Right lobe of liver (tissue), 4 donors: ENCODE data around the gene ADGRA1.

Source experiments
- POLR2A ChIP-seq: fragments of 450-650 bp; IDR thresholded peaks from one replicate; pipeline ENCODE4 v1.6.1; 2017; ENCODE audit warnings: antibody characterized with exemption, mild to moderate bottlenecking
- TF ChIP-seq, protein P1 (sequence below), 4 donors: fragments of 200-600 bp in 3 of 4; fragments of 450-650 bp in 1 of 4; IDR thresholded peaks; one replicate each; pipeline versions ENCODE4 v1.5.1 to v1.8.0; 2016 to 2022; ENCODE audit warnings: antibody characterized with exemption in 4 of 4, mild to moderate bottlenecking in 2 of 4
- donor health status: DM: no; HTN: no; CAD: no.
- donor health status: DM: no; HTN: no; CAD: no.
- donor health status: DM: no; HTN: yes; CAD: no.

DNA sequence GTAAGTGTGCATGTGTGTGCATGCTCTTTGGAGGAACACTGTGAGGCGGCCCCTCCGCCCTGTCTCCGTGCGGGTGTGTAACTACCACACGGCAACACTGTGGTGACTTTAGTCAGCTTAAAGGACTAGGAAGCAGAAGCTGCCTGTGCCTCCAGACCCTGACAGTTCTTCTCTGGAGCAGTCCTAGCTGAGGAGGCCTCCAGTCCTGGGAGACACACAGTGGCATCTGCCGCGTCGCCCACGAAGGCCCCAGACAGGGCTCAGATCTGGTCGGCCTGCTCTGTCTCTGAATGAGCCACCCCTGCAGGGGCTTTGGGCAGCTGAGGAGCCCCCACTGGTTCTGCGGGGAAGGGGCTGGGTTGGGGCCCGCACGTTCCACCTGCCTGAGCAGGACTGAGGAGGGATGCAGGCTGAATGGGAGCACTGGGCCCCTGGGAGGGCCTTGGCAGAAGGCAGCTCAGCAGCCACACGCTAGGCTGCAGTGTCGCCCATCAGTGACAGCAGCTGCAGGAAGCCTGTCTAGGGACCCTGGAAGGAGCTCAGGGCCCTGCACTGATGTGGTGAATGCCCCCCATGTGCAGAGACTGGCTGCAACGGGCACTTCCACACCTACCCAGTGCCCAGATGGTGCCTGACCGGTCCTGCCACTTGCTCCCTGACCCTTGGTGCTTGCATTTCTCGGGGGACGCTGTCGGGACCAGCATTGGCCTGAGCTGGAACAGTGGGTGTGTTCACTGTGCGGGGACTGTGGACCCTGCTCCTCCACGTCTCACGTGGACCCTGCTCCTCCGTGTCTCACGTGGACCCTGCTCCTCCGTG is 45.0 kb downstream of the ADGRA1 start:
- TF ChIP-seq, protein P1, sequence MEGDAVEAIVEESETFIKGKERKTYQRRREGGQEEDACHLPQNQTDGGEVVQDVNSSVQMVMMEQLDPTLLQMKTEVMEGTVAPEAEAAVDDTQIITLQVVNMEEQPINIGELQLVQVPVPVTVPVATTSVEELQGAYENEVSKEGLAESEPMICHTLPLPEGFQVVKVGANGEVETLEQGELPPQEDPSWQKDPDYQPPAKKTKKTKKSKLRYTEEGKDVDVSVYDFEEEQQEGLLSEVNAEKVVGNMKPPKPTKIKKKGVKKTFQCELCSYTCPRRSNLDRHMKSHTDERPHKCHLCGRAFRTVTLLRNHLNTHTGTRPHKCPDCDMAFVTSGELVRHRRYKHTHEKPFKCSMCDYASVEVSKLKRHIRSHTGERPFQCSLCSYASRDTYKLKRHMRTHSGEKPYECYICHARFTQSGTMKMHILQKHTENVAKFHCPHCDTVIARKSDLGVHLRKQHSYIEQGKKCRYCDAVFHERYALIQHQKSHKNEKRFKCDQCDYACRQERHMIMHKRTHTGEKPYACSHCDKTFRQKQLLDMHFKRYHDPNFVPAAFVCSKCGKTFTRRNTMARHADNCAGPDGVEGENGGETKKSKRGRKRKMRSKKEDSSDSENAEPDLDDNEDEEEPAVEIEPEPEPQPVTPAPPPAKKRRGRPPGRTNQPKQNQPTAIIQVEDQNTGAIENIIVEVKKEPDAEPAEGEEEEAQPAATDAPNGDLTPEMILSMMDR (IDR thresholded peaks at IDR 0.05): no peak
- TF ChIP-seq POLR2A: no peak
